ENCODE measurements around the gene LPP.

GRCh38 chr3:188358787-188359493, 205.0 kb downstream of the LPP start:
- no peak for TF ChIP-seq ARNT (IDR thresholded peaks at IDR 0.05)
- no peak for TF ChIP-seq SP1 (IDR thresholded peaks at IDR 0.05)
- no peak for TF ChIP-seq BHLHE40 (IDR thresholded peaks at IDR 0.05; ENCODE audit: borderline replicate concordance)
- no peak for TF ChIP-seq SUZ12 (IDR thresholded peaks at IDR 0.05)
- no peak for TF ChIP-seq FOXA1 (IDR thresholded peaks at IDR 0.05)
- TF ChIP-seq CTBP1 (IDR thresholded peaks at IDR 0.05; ENCODE audit: borderline replicate concordance), result no peak
- no peak for TF ChIP-seq FOXK2 (IDR thresholded peaks at IDR 0.05)
- no peak for TF ChIP-seq ELF4 (IDR thresholded peaks at IDR 0.05)
- TF ChIP-seq TARDBP (IDR thresholded peaks at IDR 0.05), result no peak
- no peak for TF ChIP-seq L3MBTL2 (conservative IDR thresholded peaks at IDR 0.05)
- no peak for TF ChIP-seq FOXM1 (IDR thresholded peaks at IDR 0.05; ENCODE audit: borderline replicate concordance)
- TF ChIP-seq PKNOX1 (IDR thresholded peaks at IDR 0.05), result no peak
- no peak for TF ChIP-seq LEF1 (IDR thresholded peaks at IDR 0.05; ENCODE audit: borderline replicate concordance)
